Activated CD4-positive, alpha-beta T cell treated with anti-CD3 and anti-CD28 coated beads, Interleukin-2, amount 50 U/mL, for 4 hours (primary cell): ENCODE results near the gene PPY.
"Not testable (repeated sequence)": the region's sequence is repeated elsewhere in the genome, so short reads cannot be mapped to it uniquely, and the experiment has no call there.

ENCODE experiments used
- DNase-seq, 2 experiments: peaks; one replicate each; pipeline ENCODE4 v3.0.0-alpha.2; 2020

Gene PPY, protein sequence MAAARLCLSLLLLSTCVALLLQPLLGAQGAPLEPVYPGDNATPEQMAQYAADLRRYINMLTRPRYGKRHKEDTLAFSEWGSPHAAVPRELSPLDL

DNA sequence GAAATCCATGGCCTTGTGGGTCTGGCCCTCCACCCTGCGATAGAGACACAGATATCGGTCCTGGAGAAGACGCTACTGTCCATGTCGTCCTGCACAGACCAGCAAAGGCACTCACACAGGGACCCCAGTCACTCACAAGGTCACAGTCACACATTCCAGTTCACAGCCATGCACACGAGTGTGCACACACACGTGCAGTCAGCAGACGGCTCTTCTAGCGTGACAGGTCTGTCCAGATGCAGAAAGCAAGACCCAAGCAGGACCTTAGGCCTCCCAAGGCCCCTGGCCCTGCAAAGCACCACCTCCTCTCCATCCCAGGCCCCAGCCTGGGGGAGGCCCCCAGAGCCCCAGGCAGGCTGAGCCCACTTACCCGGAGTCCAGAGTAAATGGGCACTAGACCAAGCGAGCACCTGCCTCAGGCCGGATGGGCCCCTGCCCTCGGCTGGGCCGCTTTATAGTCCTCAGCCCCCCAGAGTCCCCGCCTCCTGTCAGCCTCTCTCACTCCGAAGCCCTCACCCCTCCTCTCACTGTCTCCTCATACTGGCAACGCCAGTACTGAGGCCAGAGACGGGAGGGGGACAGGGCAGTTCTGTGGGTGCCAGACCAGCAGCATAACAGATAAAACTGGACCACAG is at the start of gene PPY:
TSS of gene PPY (minus strand) at position 426 of the 635 bp plus-strand sequence. CDS start 822 bp downstream, outside the sequence.
- DNase-seq = no peak

DNA sequence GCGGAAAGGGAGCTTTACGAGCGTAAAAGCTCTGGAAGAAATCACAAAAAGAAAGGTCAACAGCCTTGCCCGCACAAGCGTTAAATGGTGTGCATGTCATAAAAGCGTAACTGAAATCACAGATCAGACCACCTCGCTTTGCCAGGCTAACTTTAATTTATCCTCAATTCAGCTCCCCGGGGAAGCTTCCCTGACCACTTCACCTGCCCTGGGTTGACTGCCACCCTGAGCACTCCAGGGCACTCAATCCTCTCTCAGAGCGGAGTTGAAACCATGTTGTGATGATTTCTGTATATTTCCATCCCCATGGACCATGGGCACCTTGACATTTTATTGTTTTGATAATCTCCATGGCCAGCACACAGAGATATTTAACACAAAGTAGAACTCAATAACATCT is 46.0 kb upstream of the PPY start:
- DNase-seq = no peak

DNA sequence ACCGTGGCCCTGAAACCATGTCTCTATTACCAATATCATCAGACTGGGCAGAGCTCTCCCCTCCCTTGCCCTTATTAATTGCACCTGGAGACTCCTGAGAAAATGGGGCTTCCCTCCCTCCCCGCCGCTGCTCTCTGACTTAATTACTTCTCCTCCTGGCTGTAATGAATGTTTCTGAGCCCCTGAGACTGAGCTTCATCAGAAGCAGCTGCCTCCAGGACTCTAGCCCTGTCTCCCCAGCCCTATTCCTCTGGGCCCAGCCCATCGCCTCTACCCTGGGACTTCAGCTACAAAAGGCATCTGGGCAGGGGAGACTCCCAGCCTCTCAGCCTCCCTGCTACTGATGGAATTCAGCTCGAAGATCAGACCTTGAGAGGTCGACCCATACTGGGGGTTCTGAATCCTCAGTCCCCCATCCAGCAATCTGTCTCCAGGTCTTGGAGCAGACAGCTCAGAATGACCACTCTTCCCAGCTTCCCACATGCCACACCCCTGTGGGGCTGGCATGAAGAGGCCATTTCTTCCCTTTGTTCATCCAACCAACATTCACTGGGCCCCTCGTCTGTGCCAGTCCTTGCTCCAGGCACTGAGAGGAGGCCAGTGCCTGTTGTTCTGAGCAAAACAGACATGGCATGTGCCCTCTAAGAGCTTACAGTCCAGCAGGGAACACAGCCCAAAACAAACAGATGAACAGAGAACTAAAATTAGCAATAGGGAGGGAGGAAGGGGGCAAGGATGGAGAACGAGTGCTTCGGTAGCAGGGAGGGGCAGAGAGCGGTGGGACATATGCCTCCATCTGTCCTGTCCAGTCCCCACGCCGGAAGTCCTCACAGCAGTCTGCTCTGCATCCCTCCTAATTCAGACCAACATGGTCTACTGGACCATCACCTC is 45.1 kb upstream of the PPY start:
- DNase-seq = no peak

DNA sequence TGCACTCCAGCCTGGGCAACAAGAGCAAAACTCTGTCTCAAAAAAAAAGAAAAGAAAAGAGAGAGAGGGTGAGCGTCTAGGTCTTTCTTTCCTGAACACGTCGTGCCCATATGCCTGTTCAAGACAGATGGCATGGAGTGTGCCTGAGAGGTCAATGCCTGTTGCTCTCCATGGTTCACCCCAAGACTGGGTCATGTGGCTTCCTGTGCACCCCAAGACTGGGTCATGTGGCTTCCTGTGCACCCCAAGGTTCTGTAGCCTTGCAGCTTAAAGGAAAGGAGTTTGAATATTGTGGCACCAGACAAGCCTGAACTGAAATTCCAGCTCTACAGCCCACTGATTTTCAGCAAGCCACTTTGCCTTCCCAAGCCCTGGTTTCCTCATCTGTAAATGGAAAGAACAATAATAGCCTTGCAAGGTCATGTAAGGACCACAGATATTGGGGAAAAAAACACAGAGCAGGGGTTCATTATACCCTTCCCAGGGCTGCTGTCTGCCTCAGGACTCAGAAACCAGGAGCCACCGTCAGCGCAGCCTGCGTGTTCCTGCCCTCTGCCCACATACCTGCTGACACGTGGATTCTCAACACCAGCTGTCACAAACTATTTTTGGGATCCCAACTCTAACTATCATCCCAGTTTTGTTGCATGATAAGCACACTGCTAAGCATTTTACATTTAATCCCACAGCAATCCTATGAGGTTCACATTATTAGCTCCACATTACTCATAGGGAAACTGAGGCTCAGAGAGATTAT is 44.1 kb upstream of the PPY start:
- no peak for DNase-seq

DNA sequence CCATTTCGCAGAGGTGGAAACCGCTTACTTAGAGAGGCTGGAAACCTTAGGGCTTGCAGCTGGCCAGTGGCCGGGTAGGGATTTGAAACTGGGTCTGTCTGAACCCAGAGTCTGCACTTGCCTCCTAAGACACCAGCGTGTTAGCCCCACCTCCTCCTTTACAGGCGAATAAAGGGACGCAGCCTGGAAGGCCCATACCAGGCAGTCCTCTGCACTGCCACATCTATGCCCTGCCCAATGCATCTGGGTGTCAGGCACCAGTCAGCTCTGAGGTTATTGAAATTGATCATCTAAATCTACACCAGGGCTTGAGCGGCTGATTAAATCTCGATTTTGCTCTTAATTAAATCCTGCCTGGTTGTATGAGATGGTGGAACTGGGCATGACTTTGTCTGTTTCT is 42.2 kb upstream of the PPY start:
- DNase-seq = no peak

DNA sequence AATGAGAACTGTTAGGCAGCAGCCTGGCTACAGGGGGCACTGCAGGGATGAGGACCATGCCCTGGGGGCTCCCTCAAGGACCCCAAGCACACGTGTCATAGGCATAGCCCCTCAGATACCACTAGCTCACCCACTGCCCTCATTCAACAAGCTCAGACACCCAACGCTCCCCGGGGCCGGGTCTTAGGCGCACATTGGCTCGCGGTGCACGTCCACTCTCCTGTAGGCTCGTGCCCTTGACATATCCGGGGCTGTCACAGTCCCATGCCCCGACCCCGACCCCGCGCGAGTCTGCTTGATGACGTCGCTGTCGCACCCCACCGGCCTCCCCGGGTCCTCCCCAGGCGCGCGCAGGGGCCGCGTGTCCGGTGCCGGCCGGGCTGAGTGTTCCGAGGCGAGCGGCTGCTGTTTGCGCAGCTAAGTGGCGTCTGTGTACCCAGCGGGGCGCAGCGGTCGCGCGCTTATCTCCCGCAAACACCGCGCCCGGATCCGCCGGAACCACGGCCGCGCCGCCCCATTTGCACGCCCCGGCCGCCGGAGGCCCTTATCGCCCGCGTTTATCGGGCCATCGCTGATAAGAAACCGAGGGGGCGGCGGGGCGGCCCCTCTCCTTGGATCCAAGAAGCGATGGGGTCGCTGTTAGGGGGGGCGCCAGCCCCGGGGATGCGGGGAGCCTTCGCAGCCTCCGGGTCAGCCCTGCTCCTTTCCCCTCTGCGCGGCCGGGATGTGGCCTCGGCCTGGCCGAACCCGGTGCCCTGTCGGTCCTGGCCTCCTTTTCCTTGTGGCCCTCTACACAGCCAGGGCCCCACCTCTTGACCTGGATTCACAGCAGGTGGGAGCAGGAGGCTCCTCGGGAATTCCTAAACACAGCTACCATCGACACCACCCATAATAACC is 41.5 kb upstream of the PPY start:
- DNase-seq = no peak

DNA sequence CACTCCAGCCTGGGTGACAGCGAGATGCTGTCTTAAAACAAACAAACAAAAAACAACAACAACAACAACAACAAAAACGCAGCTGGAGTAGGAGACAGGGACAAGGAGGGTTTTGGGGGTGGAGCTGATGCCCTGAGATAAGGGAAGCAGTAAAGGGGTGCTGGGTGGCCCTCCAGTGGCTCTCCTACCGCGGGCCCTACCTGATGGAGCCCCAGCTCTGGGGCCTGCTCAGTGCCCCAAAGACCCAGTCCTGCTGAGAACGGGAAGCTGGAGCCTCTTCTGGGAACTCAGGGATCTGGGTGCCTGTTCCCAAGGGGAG is 40.9 kb upstream of the PPY start:
- DNase-seq = no peak

DNA sequence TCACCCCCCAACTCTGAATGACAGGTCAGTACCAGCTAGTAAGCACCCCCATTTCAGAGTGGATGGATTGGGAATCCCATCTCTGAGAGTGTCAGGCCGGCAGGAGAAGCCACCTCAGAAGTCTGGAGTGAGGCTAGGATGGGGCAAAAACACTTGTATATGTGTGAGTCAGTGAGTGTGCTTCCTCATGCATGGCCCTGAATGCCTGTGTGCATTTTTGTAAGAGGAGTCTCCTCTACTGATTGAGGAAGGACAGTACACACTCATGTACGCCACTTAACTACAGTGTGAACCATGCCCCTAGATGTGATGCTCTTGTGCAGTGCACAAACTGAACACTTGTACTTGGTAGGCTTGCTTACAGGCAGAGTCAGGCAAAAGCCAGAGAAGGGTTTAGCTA is 39.9 kb upstream of the PPY start:
- DNase-seq = no peak

DNA sequence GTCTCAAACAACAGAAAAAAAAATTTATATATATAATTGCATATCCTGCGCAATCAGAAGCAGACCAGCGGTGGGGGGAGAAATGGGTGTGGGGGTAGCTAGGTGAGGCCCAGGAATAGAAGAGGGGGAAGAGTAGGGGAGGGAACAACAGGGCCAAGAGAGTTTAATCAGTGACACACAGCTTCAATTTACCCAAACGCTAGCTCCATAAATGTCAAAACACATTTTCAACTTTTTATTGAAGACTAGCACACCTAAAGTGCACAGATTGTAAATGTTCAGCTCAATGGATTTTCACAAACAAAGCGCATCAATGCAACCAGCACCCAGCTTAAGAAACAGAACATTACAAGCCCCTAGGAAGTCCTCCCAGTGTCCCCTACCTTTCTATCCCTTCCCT is 37.4 kb upstream of the PPY start:
- no peak for DNase-seq

DNA sequence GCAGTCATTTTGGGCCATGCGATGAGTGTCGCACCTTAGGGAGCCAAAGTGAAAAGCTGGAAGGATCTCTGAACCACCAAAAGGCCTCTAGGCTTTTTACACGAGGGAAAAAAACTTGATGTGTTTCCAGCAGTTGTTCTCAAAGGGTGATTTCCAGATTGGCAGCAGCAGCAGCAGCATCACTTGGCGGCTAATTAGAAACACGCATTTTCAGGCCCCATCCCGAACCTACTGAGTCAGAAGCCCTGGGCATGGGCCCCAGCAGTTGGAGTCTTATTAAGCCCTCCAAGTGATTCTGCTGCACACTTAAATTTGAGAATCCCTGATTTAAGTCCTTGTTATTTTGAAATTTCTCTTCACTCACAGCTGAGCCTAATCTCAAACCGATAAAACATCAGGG is 36.7 kb upstream of the PPY start:
- DNase-seq = no peak

DNA sequence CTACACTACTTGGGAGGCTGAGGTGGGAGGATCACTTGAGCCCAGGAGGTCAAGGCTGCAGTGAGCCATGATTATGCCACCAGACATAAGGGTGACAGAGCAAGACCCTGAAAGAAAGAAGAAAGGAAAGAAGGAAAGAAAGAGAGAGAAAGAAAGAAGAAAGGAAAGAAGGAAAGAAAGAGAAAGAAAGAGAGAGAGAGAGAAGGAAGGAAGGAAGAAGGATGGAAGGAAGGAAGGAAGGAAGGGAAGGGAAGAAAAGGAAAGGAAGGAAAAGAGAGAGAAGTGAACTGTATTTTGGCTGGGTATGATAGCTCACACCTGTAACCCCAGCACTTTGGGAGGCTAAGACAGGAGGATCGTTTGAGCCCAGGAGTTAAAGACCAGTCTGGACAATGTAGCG is 35.8 kb upstream of the PPY start:
- no peak for DNase-seq

DNA sequence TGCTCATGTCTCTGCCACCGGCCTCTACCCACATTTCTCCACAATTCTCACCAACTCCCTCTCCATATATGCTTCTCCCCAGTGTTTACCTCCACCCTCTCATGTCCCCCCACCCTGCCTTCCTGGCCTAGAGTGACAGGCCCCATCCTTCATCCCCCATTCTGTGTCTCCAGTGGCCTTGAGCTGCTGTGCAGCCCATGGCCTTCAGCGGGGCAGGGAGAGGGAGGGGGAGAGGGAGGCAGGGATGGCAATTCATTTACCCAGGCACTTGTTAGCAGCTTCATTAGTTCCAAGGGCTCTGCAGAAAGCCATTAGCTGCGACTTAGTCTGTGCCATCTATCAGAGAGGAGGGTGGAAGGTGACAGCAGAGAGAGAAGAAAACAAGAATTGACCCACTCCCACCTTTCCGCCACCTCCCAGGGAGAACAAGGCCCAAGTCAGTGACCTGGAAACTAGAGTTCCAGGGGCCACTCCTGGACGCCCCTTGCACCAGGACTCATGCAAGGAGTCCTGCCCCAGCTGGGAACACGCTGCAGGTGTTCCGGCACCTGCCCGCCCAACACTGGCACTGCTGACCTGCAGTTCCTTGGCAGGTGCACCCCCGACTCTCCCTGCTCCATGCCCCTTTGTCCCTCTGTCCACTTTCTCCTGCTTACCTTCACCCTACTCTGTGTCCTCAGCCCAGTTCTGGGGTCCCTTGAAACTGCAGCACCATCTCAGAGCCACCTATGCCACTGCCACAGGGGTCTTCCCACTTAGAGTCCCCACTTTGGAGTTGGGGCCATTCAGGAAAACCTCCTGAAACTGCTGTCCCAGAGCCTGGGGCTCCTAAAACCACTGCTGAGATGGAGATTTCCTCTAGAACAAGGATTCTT is 34.9 kb upstream of the PPY start:
- DNase-seq = no peak

DNA sequence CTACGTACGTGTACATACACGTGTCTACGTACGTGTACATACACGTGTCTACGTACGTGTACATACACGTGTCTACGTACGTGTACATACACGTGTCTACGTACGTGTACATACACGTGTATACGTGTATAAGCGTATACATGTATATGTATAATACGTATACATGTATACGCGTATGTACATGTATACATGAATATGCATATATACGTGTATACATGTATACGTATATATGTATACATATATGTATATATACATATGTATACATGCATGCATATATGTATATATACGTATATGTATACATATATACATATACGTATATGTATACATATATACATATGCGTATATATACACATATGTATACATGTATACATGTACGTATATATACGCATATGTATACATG is 33.6 kb upstream of the PPY start:
- no peak for DNase-seq

DNA sequence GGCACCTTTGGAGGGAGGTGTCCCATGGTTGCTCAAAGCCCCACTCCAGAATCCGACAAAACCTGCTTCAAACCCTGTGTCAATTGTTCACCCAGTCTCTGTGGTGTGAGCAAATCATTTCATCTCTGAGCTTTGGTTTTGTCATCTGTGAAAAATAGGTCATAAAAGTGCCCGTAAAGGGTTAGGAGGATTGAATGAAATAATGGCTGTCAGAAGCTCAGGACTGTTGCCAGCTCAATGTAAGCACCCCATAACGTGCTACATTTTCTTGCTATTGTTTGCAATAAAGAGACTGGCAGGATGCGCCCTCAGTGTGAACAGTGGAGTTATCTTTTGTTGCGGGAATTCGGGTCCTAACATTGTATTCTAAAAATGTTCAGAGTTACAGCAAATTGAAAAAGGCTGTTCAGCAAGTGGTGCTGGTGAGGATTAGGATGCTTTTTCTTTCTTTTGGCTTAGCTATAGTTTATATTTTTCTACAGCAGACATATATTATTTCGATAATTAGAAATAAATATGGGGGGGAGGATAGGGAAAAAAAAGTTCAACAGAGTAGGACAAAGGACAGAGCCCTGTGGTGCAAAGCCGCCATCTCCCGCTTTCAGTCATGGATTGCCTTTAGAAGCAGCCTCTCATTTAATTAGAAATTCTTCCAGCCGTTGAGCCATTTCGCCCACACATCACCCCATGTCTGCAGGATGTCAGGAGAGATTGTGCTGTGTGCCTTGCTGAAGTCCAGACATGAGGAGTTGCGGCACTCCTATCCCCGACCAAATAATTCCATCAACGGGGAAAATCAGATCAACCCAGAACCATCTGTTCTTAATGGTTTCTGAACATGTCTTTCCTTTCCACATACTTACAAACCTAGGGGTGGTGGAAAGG is 32.3 kb upstream of the PPY start:
- DNase-seq = no peak

DNA sequence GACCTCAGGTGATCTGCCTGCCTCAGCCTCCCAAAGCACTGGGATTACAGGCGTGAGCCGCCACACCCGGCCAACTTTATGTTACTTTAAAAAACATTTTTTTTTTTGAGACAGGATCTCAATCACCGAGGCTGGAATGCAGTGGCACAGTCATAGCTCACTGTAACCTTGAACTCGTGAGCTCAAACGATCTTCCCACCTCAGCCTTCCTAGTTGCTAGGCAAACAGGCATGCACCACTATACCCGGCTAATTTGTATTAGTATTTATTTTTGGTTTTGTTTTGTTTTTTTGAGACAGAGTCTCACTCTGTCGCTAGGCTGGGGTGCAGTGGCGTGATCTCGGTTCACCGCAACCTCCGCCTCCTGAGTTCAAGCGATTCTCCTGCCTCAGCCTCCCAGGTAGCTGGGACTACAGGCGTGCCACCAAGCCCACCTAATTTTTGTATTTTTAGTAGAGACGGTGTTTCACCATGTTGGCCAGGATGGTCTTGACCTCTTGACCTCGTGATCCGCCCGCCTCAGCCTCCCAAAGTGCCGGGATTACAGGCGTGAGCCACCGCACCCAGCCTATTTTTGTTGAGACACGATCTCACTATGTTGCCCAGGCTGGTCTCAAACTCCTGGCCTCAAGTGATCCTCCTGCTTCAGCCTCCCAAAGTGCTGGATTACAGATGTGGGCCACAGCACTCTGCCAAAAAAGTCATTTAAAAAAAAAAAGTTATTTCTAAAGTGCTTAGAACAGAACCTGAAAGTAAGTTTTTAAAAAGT is 30.4 kb upstream of the PPY start:
- DNase-seq = not testable (repeated sequence)

DNA sequence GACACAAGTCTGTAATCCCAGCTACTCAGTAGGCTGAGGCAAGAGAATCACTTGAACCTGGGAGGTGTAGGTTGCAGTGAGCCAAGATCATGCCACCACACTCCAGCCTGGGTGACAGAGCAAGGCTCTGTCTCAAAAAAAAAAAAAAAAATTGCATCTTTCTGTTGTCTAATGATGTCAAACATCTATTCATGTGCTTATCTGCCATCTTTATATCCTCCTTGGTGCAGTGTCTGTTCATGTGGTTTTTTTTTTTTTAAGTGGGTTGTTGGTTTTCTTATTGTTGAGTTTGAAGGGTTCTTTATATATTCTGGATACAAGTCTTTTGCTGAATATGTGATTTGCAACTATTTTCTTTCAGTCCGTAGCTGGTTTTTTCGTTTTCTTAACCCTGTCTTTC is 29.2 kb upstream of the PPY start:
- DNase-seq = not testable (repeated sequence)

DNA sequence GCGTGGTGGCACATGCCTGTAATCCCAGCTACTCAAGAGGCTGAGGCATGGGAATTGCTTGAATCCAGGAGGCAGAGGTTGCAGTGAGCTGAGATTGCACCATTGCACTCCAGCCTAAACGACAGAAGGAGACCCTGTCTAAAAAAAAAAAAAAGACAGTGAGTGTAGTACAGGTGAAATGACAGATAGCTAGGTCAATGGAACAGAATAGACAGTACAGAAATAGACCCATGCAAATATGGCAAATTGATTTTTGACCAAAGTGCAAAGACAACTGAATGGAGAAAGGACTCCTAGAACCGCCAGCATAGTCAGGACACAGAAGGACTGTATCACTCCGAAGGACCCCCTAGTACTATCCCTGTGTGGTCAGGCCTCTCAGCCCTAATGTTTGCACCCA is 28.1 kb upstream of the PPY start:
- no peak for DNase-seq

DNA sequence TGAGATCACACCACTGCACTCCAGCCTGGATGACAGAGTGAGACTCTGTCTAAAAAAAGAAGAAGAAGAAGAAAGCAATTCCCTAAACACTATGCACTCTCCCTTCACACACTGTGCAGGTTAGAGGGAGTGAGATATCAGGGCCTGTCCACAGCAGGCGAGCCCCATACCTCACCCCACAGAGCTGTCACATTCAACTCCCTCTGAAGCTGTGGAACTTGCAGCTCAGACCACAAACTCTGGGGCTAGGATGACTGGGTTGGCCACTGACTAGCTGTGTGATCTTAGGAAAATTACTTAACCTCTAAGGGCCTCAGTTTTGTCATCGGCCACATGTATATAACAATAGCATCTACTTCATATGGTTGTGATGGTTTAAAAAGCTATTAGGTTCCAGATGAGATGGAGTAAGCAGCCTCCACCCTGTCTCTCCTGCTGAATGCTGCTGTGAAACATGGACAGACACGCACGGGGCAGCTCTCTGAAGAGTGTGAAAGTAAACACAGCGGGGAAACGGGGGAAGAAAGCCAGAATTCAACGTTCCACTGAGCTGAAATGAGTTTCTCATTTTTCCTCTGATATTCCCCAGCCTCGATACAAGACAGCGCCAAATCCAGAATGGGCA is 25.1 kb upstream of the PPY start:
- no peak for DNase-seq

DNA sequence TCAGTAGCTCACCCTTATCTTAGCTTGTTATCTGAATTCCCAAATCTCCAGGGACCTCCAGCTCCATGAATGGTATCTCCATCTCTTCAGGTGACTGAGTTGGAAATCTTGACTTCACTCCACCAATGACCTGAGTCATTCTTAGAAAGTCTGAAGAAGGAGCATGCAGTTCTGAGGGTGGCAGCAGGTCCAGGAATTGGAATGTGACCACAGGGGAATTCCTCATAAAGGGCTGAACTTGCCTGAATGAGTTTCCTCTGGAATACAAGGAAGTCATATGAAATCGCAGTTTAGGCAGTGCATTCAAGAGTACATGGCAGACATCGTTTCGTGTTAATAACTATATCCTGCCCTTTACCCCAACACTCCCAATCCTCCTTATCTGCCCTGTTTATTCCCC is 24.0 kb upstream of the PPY start:
- no peak for DNase-seq
